Activated naive CD4-positive, alpha-beta T cell treated with anti-CD3 and anti-CD28 coated beads for 36 hours (primary cell): ENCODE measurements around the gene SLC35F3. TPM values are rescaled to one million over a fixed set of nuclear protein-coding genes. Genes with fewer than 3 reads are reported as not detected.

Experiments used
- CTCF ChIA-PET: fragments of 350-600 bp; sonication (Branson Sonifier 250); formaldehyde crosslinking; loops from one replicate; lab custom pipeline; 2021; ENCODE audit warnings: antibody characterized with exemption; lab: Charles Lee
- DNase-seq: peaks from one replicate; pipeline ENCODE4 v3.0.0-alpha.2; 2020
- H3K27ac Mint-ChIP-seq: one replicate; pipeline ENCODE4 v1.8.0; 2021; ENCODE audit warnings: mild to moderate bottlenecking, mixed read lengths
- H3K27me3 Mint-ChIP-seq: one replicate; pipeline ENCODE4 v1.8.0; 2021; ENCODE audit warnings: low read depth, mixed read lengths
- H3K36me3 Mint-ChIP-seq: one replicate; pipeline ENCODE4 v1.8.0; 2021; ENCODE audit warnings: low read depth, mixed read lengths
- H3K4me1 Mint-ChIP-seq: one replicate; pipeline ENCODE4 v1.8.0; 2021; ENCODE audit warnings: low read depth, mixed read lengths
- H3K4me3 Mint-ChIP-seq: one replicate; pipeline ENCODE4 v1.8.0; 2021; ENCODE audit warnings: mild to moderate bottlenecking, moderate library complexity, mixed read lengths
- H3K9me3 Mint-ChIP-seq: one replicate; pipeline ENCODE4 v1.8.0; 2021; ENCODE audit warnings: mixed read lengths
- intact Hi-C: fragments of 100-400 bp; cut with micrococcal nuclease; formaldehyde crosslinking; loops from one replicate; pipeline ENCODE4 v1.15.1; 2023
- total RNA-seq, 2 experiments: library from RNA; stranded (reverse); gene quantifications; one replicate each; pipeline ENCODE4 v1.2.3, GENCODE V29; 2021

Gene SLC35F3
- total RNA-seq, 2 experiments from 2014 or later: not detected

GRCh38 chr1:234214129-234214910 lies 309.8 kb downstream of the SLC35F3 start:
- no peaks in the 10 kb centered on the region for H3K9me3 Mint-ChIP-seq
- CTCF ChIA-PET: interaction anchor here (0.7 to 8.2 kb wide), 15 partner anchors 11 to 172 kb away, joined by 3 to 155 read pairs (median 6); no protein-coding TSS in a partner anchor
- no peak overlapping the region for H3K27ac Mint-ChIP-seq
- H3K27me3 Mint-ChIP-seq: peaks cover 45% of the 10 kb centered on the region
- peak overlapping the region; percentile 22 for H3K4me3 Mint-ChIP-seq
- intact Hi-C loops: loop anchor here (5.0 kb wide), 1 partner anchor 58 kb away; no protein-coding TSS in a partner anchor
- H3K4me1 Mint-ChIP-seq: peaks cover 12% of the 10 kb centered on the region
- DNase-seq: peak; percentile 33
- H3K36me3 Mint-ChIP-seq: no peaks in the 10 kb centered on the region

GRCh38 chr1:234214911-234215892 lies 310.7 kb downstream of the SLC35F3 start:
- Mint-ChIP-seq H3K9me3 (no peaks in the 10 kb centered on the region), H3K4me3 (no peak overlapping the region), H3K36me3 (no peaks in the 10 kb centered on the region), H3K27ac (no peak overlapping the region), H3K4me1 (peaks cover 12% of the 10 kb centered on the region), H3K27me3 (peaks cover 40% of the 10 kb centered on the region)
- CTCF ChIA-PET: interaction anchor here (0.8 to 8.2 kb wide), 6 partner anchors 10 to 195 kb away, joined by 3 to 155 read pairs (median 5); no protein-coding TSS in a partner anchor
- intact Hi-C loops: loop anchor here (5.0 kb wide), 1 partner anchor 57 kb away; no protein-coding TSS in a partner anchor
- DNase-seq: no peak

- Mint-ChIP-seq H3K36me3 (no peaks in the 10 kb centered on the region), H3K4me1 (peaks cover 12% of the 10 kb centered on the region), H3K9me3 (no peaks in the 10 kb centered on the region), H3K27me3 (peaks cover 35% of the 10 kb centered on the region), H3K27ac (no peak overlapping the region), H3K4me3 (no peak overlapping the region)
- DNase-seq: no peak
- CTCF ChIA-PET: interaction anchor here (0.9 to 8.2 kb wide), 4 partner anchors 9 to 102 kb away, joined by 3 to 155 read pairs (median 5); no protein-coding TSS in a partner anchor
- intact Hi-C loops: no loop called here
These were observed 311.7 kb downstream of the SLC35F3 start for GRCh38 chr1:234216116-234216703.

GRCh38 chr1:234217316-234217840 lies 312.9 kb downstream of the SLC35F3 start:
- no peak for DNase-seq
- Mint-ChIP-seq H3K9me3 (no peaks in the 10 kb centered on the region), H3K4me1 (peaks cover 12% of the 10 kb centered on the region), H3K27ac (no peak overlapping the region), H3K4me3 (no peak overlapping the region), H3K27me3 (peaks cover 35% of the 10 kb centered on the region), H3K36me3 (no peaks in the 10 kb centered on the region)
- intact Hi-C loops: no loop called here
- CTCF ChIA-PET: interaction anchor here (1.2 to 8.2 kb wide), 2 partner anchors 92 to 93 kb away, joined by 3 to 155 read pairs; no protein-coding TSS in a partner anchor

- Mint-ChIP-seq H3K27ac (no peak overlapping the region), H3K9me3 (no peaks in the 10 kb centered on the region), H3K27me3 (peaks cover 32% of the 10 kb centered on the region), H3K36me3 (no peaks in the 10 kb centered on the region), H3K4me3 (no peak overlapping the region), H3K4me1 (peaks cover 9% of the 10 kb centered on the region)
- CTCF ChIA-PET: interaction anchor here (2.7 to 8.2 kb wide), 2 partner anchors 92 kb away, joined by 11 to 155 read pairs; no protein-coding TSS in a partner anchor
- intact Hi-C loops: no loop called here
- no peak for DNase-seq
These were observed 313.6 kb downstream of the SLC35F3 start for GRCh38 chr1:234218078-234218477.

- Mint-ChIP-seq H3K27ac (no peak overlapping the region), H3K4me1 (peaks cover 3% of the 10 kb centered on the region), H3K36me3 (no peaks in the 10 kb centered on the region), H3K4me3 (no peak overlapping the region), H3K9me3 (no peaks in the 10 kb centered on the region), H3K27me3 (peaks cover 22% of the 10 kb centered on the region)
- no peak for DNase-seq
- CTCF ChIA-PET: interaction anchor here (2.7 kb wide), 1 partner anchor 90 kb away, joined by 11 read pairs; no protein-coding TSS in a partner anchor
- intact Hi-C loops: no loop called here
These were observed 315.2 kb downstream of the SLC35F3 start for GRCh38 chr1:234219711-234220110.

- DNase-seq: no peak
- Mint-ChIP-seq H3K27ac (no peak overlapping the region), H3K27me3 (peaks cover 17% of the 10 kb centered on the region), H3K36me3 (no peaks in the 10 kb centered on the region), H3K4me1 (no peaks in the 10 kb centered on the region), H3K4me3 (no peak overlapping the region), H3K9me3 (no peaks in the 10 kb centered on the region)
- intact Hi-C loops: no loop called here
- CTCF ChIA-PET: interaction anchor here (0.7 to 1.5 kb wide), 4 partner anchors 9 to 88 kb away, joined by 3 to 7 read pairs (median 6); no protein-coding TSS in a partner anchor
These were observed 317.1 kb downstream of the SLC35F3 start for GRCh38 chr1:234221601-234222000.

GRCh38 chr1:234222561-234223280 lies 318.2 kb downstream of the SLC35F3 start:
- Mint-ChIP-seq H3K9me3 (no peaks in the 10 kb centered on the region), H3K4me3 (no peak overlapping the region), H3K36me3 (no peaks in the 10 kb centered on the region), H3K27ac (no peak overlapping the region), H3K27me3 (peaks cover 12% of the 10 kb centered on the region), H3K4me1 (no peaks in the 10 kb centered on the region)
- CTCF ChIA-PET: interaction anchor here (1.4 to 1.5 kb wide), 2 partner anchors 10 to 87 kb away, joined by 7 read pairs; no protein-coding TSS in a partner anchor
- intact Hi-C loops: no loop called here
- no peak for DNase-seq

GRCh38 chr1:234226113-234226818 lies 321.8 kb downstream of the SLC35F3 start:
- intact Hi-C loops: no loop called here
- no peaks in the 10 kb centered on the region for H3K9me3 Mint-ChIP-seq
- no peak overlapping the region for H3K4me3 Mint-ChIP-seq
- H3K27ac Mint-ChIP-seq: no peak overlapping the region
- no peaks in the 10 kb centered on the region for H3K36me3 Mint-ChIP-seq
- no peak for DNase-seq
- H3K27me3 Mint-ChIP-seq: peaks cover 28% of the 10 kb centered on the region
- CTCF ChIA-PET: interaction anchor here (0.6 to 2.3 kb wide), 5 partner anchors 10 to 83 kb away, joined by 3 to 8 read pairs (median 6); no protein-coding TSS in a partner anchor
- H3K4me1 Mint-ChIP-seq: peaks cover 7% of the 10 kb centered on the region

GRCh38 chr1:234226819-234227165 lies 322.3 kb downstream of the SLC35F3 start:
- H3K4me3 Mint-ChIP-seq: no peak overlapping the region
- H3K36me3 Mint-ChIP-seq: no peaks in the 10 kb centered on the region
- intact Hi-C loops: no loop called here
- no peak overlapping the region for H3K27ac Mint-ChIP-seq
- peaks cover 28% of the 10 kb centered on the region for H3K27me3 Mint-ChIP-seq
- no peaks in the 10 kb centered on the region for H3K9me3 Mint-ChIP-seq
- peaks cover 11% of the 10 kb centered on the region for H3K4me1 Mint-ChIP-seq
- CTCF ChIA-PET: interaction anchor here (0.6 to 2.3 kb wide), 4 partner anchors 11 to 83 kb away, joined by 3 to 8 read pairs (median 5); no protein-coding TSS in a partner anchor
- DNase-seq: no peak
